GM12892 (cell line): ENCODE measurements around the gene TTC9.
A peak's percentile ranks its signal among the peaks of the same experiment; 100 is the strongest.

Experiments
- POLR2A ChIP-seq: IDR thresholded peaks from 2 replicates; pipeline ENCODE4 v1.6.1; 2011; ENCODE audit warnings: low read depth, low read length, control low read depth
- POLR2AphosphoS5 ChIP-seq: IDR thresholded peaks from 2 replicates; pipeline ENCODE4 v1.6.1; 2011; ENCODE audit warnings: low read depth, low read length, control low read depth

DNA sequence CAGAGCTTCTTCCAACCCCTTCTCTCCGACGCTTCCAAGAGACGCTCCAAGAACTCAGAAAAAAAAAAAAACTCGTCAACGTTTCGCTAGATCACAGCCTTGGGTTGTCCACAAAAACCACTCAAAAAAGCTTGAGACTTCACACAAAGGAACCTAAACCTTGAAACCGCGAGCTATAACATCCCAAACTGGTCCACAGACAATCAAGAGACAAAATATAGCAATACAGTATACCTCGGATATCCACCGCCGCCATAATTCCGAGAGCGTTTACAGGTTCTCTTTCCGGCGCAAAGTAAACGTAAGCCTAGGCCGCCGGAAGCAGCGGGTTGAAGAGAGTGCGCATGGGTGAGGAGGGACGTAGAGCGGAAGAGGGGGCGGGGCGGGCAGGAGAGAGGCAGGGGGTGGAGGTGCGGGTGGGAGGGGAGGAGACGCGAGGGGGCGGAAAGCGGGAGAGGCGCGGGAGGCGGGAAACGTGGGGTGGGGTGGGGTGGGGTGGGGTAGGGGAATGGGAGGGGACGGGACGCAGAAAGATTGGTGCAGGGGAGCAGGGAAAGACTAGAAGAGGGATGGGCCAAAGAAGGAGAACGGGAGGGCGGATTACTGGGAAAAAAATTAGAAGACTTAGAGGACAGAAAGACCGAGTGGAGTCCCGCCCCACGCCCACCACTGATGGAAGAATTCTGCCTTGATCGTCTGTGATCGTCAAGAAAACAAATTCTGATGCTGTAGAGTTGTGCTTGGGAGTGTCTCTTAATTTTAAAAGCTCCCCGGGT is 41.1 kb upstream of the TTC9 start, which contains the start of gene MED6:
- TF ChIP-seq POLR2A (peak; percentile 73), POLR2AphosphoS5 (no peak)
